Subcutaneous adipose tissue (tissue), 4 donors: ENCODE data around the gene GGA3. TPM values are rescaled to one million over a fixed set of nuclear protein-coding genes. Genes with fewer than 3 reads are reported as not detected.

ENCODE experiments used
- CTCF ChIP-seq: fragments of 450-650 bp; IDR thresholded peaks from one replicate; pipeline ENCODE4 v1.5.1; 2016; ENCODE audit warnings: low read depth, mild to moderate bottlenecking, control low read depth, antibody characterized with exemption, moderate library complexity
- total RNA-seq, 4 donors: library from RNA; depleted of rRNA; stranded (reverse); fragments of >200 nt; gene quantifications; one replicate each; pipeline ENCODE4 v1.1.0, GENCODE V29; 2016

The GGA3 gene
- total RNA-seq, 4 donors from 2014 or later: 21.5 to 36.0 (median 25.0) TPM

- TF ChIP-seq CTCF: no peak
Measured at GRCh38 chr17:75245011-75245410, 16.4 kb downstream of the GGA3 start.

- TF ChIP-seq CTCF: no peak
Measured at GRCh38 chr17:75244133-75244866, 17.1 kb downstream of the GGA3 start.

- TF ChIP-seq CTCF: no peak
Measured at GRCh38 chr17:75242461-75243042, 18.9 kb downstream of the GGA3 start.

GRCh38 chr17:75241996-75242460 lies 19.4 kb downstream of the GGA3 start:
- no peak for TF ChIP-seq CTCF

GRCh38 chr17:75241502-75241901 lies 19.9 kb downstream of the GGA3 start:
- TF ChIP-seq CTCF: no peak

GRCh38 chr17:75241143-75241430 lies 20.3 kb downstream of the GGA3 start:
- no peak for TF ChIP-seq CTCF

GRCh38 chr17:75240394-75241142 lies 20.8 kb downstream of the GGA3 start:
- no peak for TF ChIP-seq CTCF
